HepG2 (cell line): ENCODE data around the gene MLN. TPM values are rescaled to one million over a fixed set of nuclear protein-coding genes. Genes with fewer than 3 reads are reported as not detected.

ENCODE experiments used
- ATAC-seq: fragments of 200-7000 bp; cut with Tn5 transposase; 3 replicates; pipeline ENCODE4 v1.9.1; 2020; ENCODE audit warnings: mild to moderate bottlenecking, moderate library complexity
- BruUV-seq: library from RNA; stranded (reverse); fragments of 400-500 nt; replicated peaks from 2 replicates; lab custom pipeline; 2021; lab: Mats Ljungman, UMichigan
- CTCF ChIA-PET: fragments of 300-600 bp; formaldehyde crosslinking; extraction: SDS; loops from one replicate; lab custom pipeline; 2021; ENCODE audit warnings: low total read pairs, inconsistent platforms, low intra/inter-chr PET ratio; lab: Yijun Ruan, JAX
- POLR2A ChIA-PET: fragments of 350-600 bp; sonication (Branson Sonifier 250); formaldehyde crosslinking; loops from one replicate; lab custom pipeline; 2020; ENCODE audit warnings: antibody characterized with exemption, inconsistent platforms; lab: Yijun Ruan, JAX
- DNase-seq: peaks from one replicate; pipeline ENCODE4 v3.0.0-alpha.2; 2015; ENCODE audit warnings: low spot score
- FAIRE-seq: peaks from 3 replicates; lab custom pipeline; 2011; peaks lifted over from hg19 to GRCh38; lab: Jason Lieb, UNC
- H2AFZ ChIP-seq: one replicate; pipeline ENCODE4 v1.6.1; 2011; ENCODE audit warnings: low read length, inconsistent platforms
- H3K27ac ChIP-seq: fragments of 300-600 bp; 3 replicates; pipeline ENCODE4 v1.8.0; 2011; ENCODE audit warnings: mixed run types, mild to moderate bottlenecking, mixed read lengths, low read length, inconsistent platforms; ENCODE audit not compliant: insufficient read depth; ENCODE audit errors: extremely low read length
- H3K27me3 ChIP-seq, 2 experiments: fragments of 200-600 bp in 1 of 2; 2 replicates in 1 of 2; 3 replicates in 1 of 2; pipeline versions ENCODE4 v1.6.0 to v1.8.0; 2011; ENCODE audit warnings: low read length in 2 of 2, mild to moderate bottlenecking in 2 of 2, moderate library complexity in 2 of 2, inconsistent platforms in 1 of 2; ENCODE audit not compliant: insufficient read depth in 2 of 2, control insufficient read depth in 1 of 2
- H3K36me3 ChIP-seq, 2 experiments: fragments of 200-600 bp in 1 of 2; replicated peaks in 1 of 2; 2 replicates in 1 of 2; 3 replicates in 1 of 2; pipeline versions ENCODE4 v1.5.1 to v1.8.0; 2011; ENCODE audit warnings: low read length in 2 of 2, inconsistent platforms in 1 of 2; ENCODE audit not compliant: insufficient read depth in 2 of 2, control insufficient read depth in 1 of 2
- H3K4me1 ChIP-seq: 2 replicates; pipeline ENCODE4 v1.5.1; 2012; ENCODE audit warnings: low read length, inconsistent platforms; ENCODE audit not compliant: insufficient read depth
- H3K4me2 ChIP-seq: 2 replicates; pipeline ENCODE4 v1.6.0; 2011; ENCODE audit warnings: low read depth, low read length, inconsistent platforms
- H3K4me3 ChIP-seq, 3 experiments: fragments of 200-600 bp in 1 of 3; sonication (generic), shearing (Covaris generic) in 1 of 3; replicated peaks in 1 of 3; 2 replicates each; pipeline ENCODE4 v1.5.1; 2011 to 2016; ENCODE audit warnings: low read length in 3 of 3, inconsistent platforms in 2 of 3, low read depth in 2 of 3, mild to moderate bottlenecking in 2 of 3, control low read depth in 1 of 3, mixed read lengths in 1 of 3; ENCODE audit not compliant: insufficient read depth in 1 of 3
- H3K79me2 ChIP-seq: one replicate; pipeline ENCODE4 v1.6.1; 2011; ENCODE audit warnings: low read length, inconsistent platforms; ENCODE audit not compliant: insufficient read depth
- H3K9ac ChIP-seq: 2 replicates; pipeline ENCODE4 v1.6.0; 2011; ENCODE audit warnings: mild to moderate bottlenecking, low read depth, low read length, inconsistent platforms; ENCODE audit not compliant: insufficient read depth
- H3K9me3 ChIP-seq: 2 replicates; pipeline ENCODE4 v1.5.1; 2012; ENCODE audit warnings: mild to moderate bottlenecking, low read length
- H4K20me1 ChIP-seq: 2 replicates; pipeline ENCODE4 v1.6.0; 2011; ENCODE audit warnings: inconsistent platforms, mild to moderate bottlenecking, low read length, moderate library complexity; ENCODE audit not compliant: insufficient read depth
- GFI1 ChIP-seq: sonication (generic); formaldehyde crosslinking; IDR thresholded peaks from 2 replicates; pipeline ENCODE4 v1.5.0; 2020; ENCODE audit warnings: missing genetic modification reagents, mild to moderate bottlenecking, borderline replicate concordance
- HNF4G ChIP-seq, 2 experiments: sonication (generic) in 1 of 2; formaldehyde crosslinking in 1 of 2; IDR thresholded peaks; 2 replicates each; pipeline versions ENCODE4 v1.4.0 to v1.6.1; 2011 to 2020; ENCODE audit warnings: borderline replicate concordance in 2 of 2, low read depth in 2 of 2, mild to moderate bottlenecking in 2 of 2, low read length in 1 of 2, missing genetic modification reagents in 1 of 2, moderate library complexity in 1 of 2
- KDM6A ChIP-seq: IDR thresholded peaks from 2 replicates; pipeline ENCODE4 v1.6.1; 2016; ENCODE audit warnings: low read depth
- MAFK ChIP-seq, 2 experiments: IDR thresholded peaks in 1 of 2; conservative IDR thresholded peaks in 1 of 2; 2 replicates each; pipeline ENCODE4 v1.6.1; 2011; ENCODE audit warnings: improper control_type of control experiment in 2 of 2, low read length in 2 of 2
- NR2F2 ChIP-seq: IDR thresholded peaks from 2 replicates; pipeline ENCODE4 v1.6.1; 2012; ENCODE audit warnings: low read depth, inconsistent platforms, borderline replicate concordance
- PHF21A ChIP-seq: sonication (generic); formaldehyde crosslinking; IDR thresholded peaks from 2 replicates; pipeline ENCODE4 v1.5.0; 2020; ENCODE audit warnings: mild to moderate bottlenecking, missing genetic modification reagents
- ZNF850 ChIP-seq: sonication (generic); formaldehyde crosslinking; conservative IDR thresholded peaks from 2 replicates; pipeline ENCODE4 v1.9.0; 2021; ENCODE audit warnings: mild to moderate bottlenecking, missing genetic modification reagents
- ZSCAN12 ChIP-seq: sonication (generic); formaldehyde crosslinking; IDR thresholded peaks from 2 replicates; pipeline ENCODE4 v1.9.0; 2021; ENCODE audit warnings: mild to moderate bottlenecking, missing genetic modification reagents
- WGBS: methylation state at CpG from one replicate; pipeline ENCODE4 v1.1.6; 2017; ENCODE audit warnings: low lambda C conversion rate; 5-methylcytosine and 5-hydroxymethylcytosine counted together
- in situ Hi-C: cut with HindIII; loops from 2 replicates; pipeline ENCODE4 v1.10.0; 2017; ENCODE audit warnings: low pct_unique_long_range_greater_than_20kb; ENCODE audit not compliant: extremely low pct_ligation_motif_present
- intact Hi-C: fragments of 100-400 bp; cut with micrococcal nuclease; formaldehyde crosslinking; loops from one replicate; pipeline ENCODE4 v1.10.0; 2022; ENCODE audit not compliant: unreplicated experiment
- polyA plus RNA-seq, 8 experiments: library from polyadenylated mRNA; depleted of rRNA in 3 of 8; stranded (reverse) in 7 of 8; unstranded in 1 of 8; fragments of >200 nt; fragmentation: Illumina TruSeq in 4 of 8; extraction: Trizol in 4 of 8; gene quantifications; 2 replicates each; pipeline versions ENCODE4 v1.2.1 to v1.2.3, GENCODE V29; 2011 to 2016; ENCODE audit warnings: low read depth in 4 of 8, missing spikeins in 1 of 8, mixed read lengths in 1 of 8; ENCODE audit not compliant: insufficient read depth in 1 of 8
- total RNA-seq, 5 experiments: library from RNA; depleted of rRNA; stranded (reverse); fragments of >200 nt; fragmentation: Illumina TruSeq; extraction: Trizol; gene quantifications; 2 replicates each; pipeline ENCODE4 v1.2.3, GENCODE V29; 2016; ENCODE audit warnings: low read depth in 1 of 5

MLN gene
- total and polyA plus RNA-seq, 2 of the 13 experiments (the other 11 are each of a cell fraction or from before 2014, with no cell fraction given) = not detected

- ChIA-PET POLR2A (no interaction called here), CTCF (no interaction called here)
- BruUV-seq = no TSS peak
- Histone ChIP-seq H3K4me2 (no peak overlapping the region), H3K4me1 (peaks cover 20% of the 10 kb centered on the region), H3K36me3 (no peaks in the 10 kb centered on the region), H3K9ac (no peak overlapping the region), H3K27me3 (peaks cover 0 to 32% of the 10 kb centered on the region in 2 experiments; a peak in 3 of 5 replicates), H2AFZ (no peak overlapping the region), H3K79me2 (no peaks in the 10 kb centered on the region), H3K27ac (no peak overlapping the region), H4K20me1 (no peaks in the 10 kb centered on the region), H3K4me3 (no peak overlapping the region), H3K9me3 (no peaks in the 10 kb centered on the region)
- DNase-seq (no peak), ATAC-seq (peak; percentile 16; the same call in 2 of the 3 replicates), FAIRE-seq (peak; percentile 30)
- in situ Hi-C loops = no loop called here
- WGBS = 6% methylated on average over 13 of the region's 14 CpGs
- intact Hi-C loops = no loop called here
- TF ChIP-seq HNF4G (IDR thresholded peaks at IDR 0.05; ENCODE audit: borderline replicate concordance, low read depth, low read length) = peak; percentile 20; the same call in 1 of the 2 replicates
- no peak for TF ChIP-seq HNF4G (CRISPR knock-in tag; IDR thresholded peaks at IDR 0.05; ENCODE audit: borderline replicate concordance, low read depth)
- peak in 1 of 2 experiments; percentile 41; a peak in 2 of 4 replicates for TF ChIP-seq MAFK (conservative IDR thresholded peaks at IDR 0.05 in 1 of 2, IDR thresholded peaks at IDR 0.05 in 1 of 2; ENCODE audit: low read length in 2 of 2)
- TF ChIP-seq ZNF850 (CRISPR knock-in tag) = no peak
- TF ChIP-seq NR2F2 = no peak
- 0 out of 2 replicates have a peak, but pooled peaks have one; percentile 29 for TF ChIP-seq PHF21A (CRISPR knock-in tag)
- TF ChIP-seq ZSCAN12 (CRISPR knock-in tag) = no peak
- TF ChIP-seq GFI1 (CRISPR knock-in tag) = no peak
- no peak for TF ChIP-seq KDM6A (CRISPR knock-in tag)
Measured at GRCh38 chr6:33827546-33828451, 24.0 kb upstream of the MLN start.
